SK-N-SH (cell line): Measurements from ENCODE around the gene AZIN2. TPM values are rescaled to one million over a fixed set of nuclear protein-coding genes. Genes with fewer than 3 reads are reported as not detected.
A peak's percentile ranks its signal among the peaks of the same experiment; 100 is the strongest.

Experiments used
- CTCF ChIA-PET: fragments of 300-600, 350-600 bp; formaldehyde crosslinking; extraction: SDS; loops from one replicate; lab custom pipeline; 2021; lab: Yijun Ruan, JAX
- POLR2A ChIA-PET: fragments of 350-600 bp; sonication (Branson Sonifier 250); formaldehyde crosslinking; extraction: SDS; loops from one replicate; lab custom pipeline; 2020; ENCODE audit warnings: antibody characterized with exemption, inconsistent platforms; lab: Yijun Ruan, JAX
- DNase-seq: peaks from one replicate; pipeline ENCODE4 v3.0.0; 2012
- H2AFZ ChIP-seq: fragments of 200-600 bp; sonication (generic); 2 replicates; pipeline ENCODE4 v1.8.1; 2016; ENCODE audit warnings: antibody characterized with exemption, mild to moderate bottlenecking, low read depth
- H3F3A ChIP-seq: fragments of 200-600 bp; sonication (generic); replicated peaks from 2 replicates; pipeline ENCODE3; 2016; ENCODE audit warnings: antibody characterized with exemption, mild to moderate bottlenecking; ENCODE audit not compliant: insufficient read depth
- H3K27ac ChIP-seq, 2 experiments: fragments of 200-500 bp in 1 of 2; fragments of 200-600 bp in 1 of 2; sonication (Bioruptor generic) in 1 of 2; sonication (generic), shearing (Covaris generic) in 1 of 2; 2 replicates each; pipeline versions ENCODE4 v1.5.1 to v1.6.1; 2014 to 2016; ENCODE audit warnings: low read depth in 2 of 2, inconsistent platforms in 1 of 2, low read length in 1 of 2, mild to moderate bottlenecking in 1 of 2, mixed read lengths in 1 of 2
- H3K27me3 ChIP-seq: fragments of 200-600 bp; sonication (generic), shearing (Covaris generic); 2 replicates; pipeline ENCODE4 v1.6.1; 2016; ENCODE audit warnings: mixed run types; ENCODE audit not compliant: insufficient read depth
- H3K36me3 ChIP-seq, 2 experiments: fragments of 200-500 bp in 1 of 2; fragments of 200-600 bp in 1 of 2; sonication (Bioruptor generic) in 1 of 2; sonication (generic) in 1 of 2; replicated peaks in 1 of 2; 2 replicates each; pipeline versions ENCODE3 to v1.5.1; 2014 to 2016; ENCODE audit warnings: low read length in 1 of 2, mild to moderate bottlenecking in 1 of 2; ENCODE audit not compliant: insufficient read depth in 2 of 2, control insufficient read depth in 1 of 2
- H3K4me1 ChIP-seq, 2 experiments: fragments of 200-500 bp in 1 of 2; fragments of 200-600 bp in 1 of 2; sonication (Bioruptor generic) in 1 of 2; sonication (generic), shearing (Covaris generic) in 1 of 2; 2 replicates each; pipeline versions ENCODE4 v1.5.1 to v1.6.1; 2014 to 2016; ENCODE audit warnings: low read depth in 1 of 2, low read length in 1 of 2, mixed run types in 1 of 2; ENCODE audit not compliant: insufficient read depth in 2 of 2, control insufficient read depth in 1 of 2
- H3K4me2 ChIP-seq: fragments of 200-600 bp; sonication (generic), shearing (Covaris generic); 2 replicates; pipeline ENCODE4 v1.6.1; 2017; ENCODE audit warnings: mixed run types
- H3K4me3 ChIP-seq, 2 experiments: fragments of 200-500 bp in 1 of 2; fragments of 200-600 bp in 1 of 2; sonication (Bioruptor generic) in 1 of 2; sonication (generic), shearing (Covaris generic) in 1 of 2; 2 replicates each; pipeline versions ENCODE4 v1.5.1 to v1.8.1; 2014 to 2016; ENCODE audit warnings: low read depth in 2 of 2, inconsistent platforms in 1 of 2, low read length in 1 of 2, mild to moderate bottlenecking in 1 of 2, mixed read lengths in 1 of 2, moderate library complexity in 1 of 2
- H3K79me2 ChIP-seq: fragments of 200-600 bp; sonication (generic); 2 replicates; pipeline ENCODE4 v1.8.1; 2017; ENCODE audit warnings: mild to moderate bottlenecking; ENCODE audit not compliant: insufficient read depth
- H3K9ac ChIP-seq: fragments of 200-600 bp; sonication (generic); 2 replicates; pipeline ENCODE4 v1.6.1; 2017; ENCODE audit warnings: mixed run types
- H3K9me2 ChIP-seq: fragments of 200-600 bp; sonication (generic); 2 replicates; pipeline ENCODE4 v1.6.1; 2017; ENCODE audit warnings: mixed run types
- H3K9me3 ChIP-seq: fragments of 200-600 bp; sonication (generic); 2 replicates; pipeline ENCODE4 v1.6.1; 2017; ENCODE audit warnings: mixed run types, mild to moderate bottlenecking, moderate library complexity
- H4K20me1 ChIP-seq: fragments of 200-600 bp; sonication (generic); 2 replicates; pipeline ENCODE4 v1.6.1; 2017; ENCODE audit warnings: mild to moderate bottlenecking, mixed run types; ENCODE audit not compliant: insufficient read depth
- ELF1 ChIP-seq: IDR thresholded peaks from 2 replicates; pipeline ENCODE4 v1.4.0; 2012
- EZH2phosphoT487 ChIP-seq: fragments of 200-600 bp; sonication (generic); IDR thresholded peaks from 2 replicates; pipeline ENCODE4 v1.6.1; 2017; ENCODE audit warnings: low read depth, mixed run types, mild to moderate bottlenecking, antibody characterized with exemption, moderate library complexity, borderline replicate concordance
- FOXJ3 ChIP-seq: sonication (generic); formaldehyde crosslinking; IDR thresholded peaks from 2 replicates; pipeline ENCODE4 v1.5.1; 2020; ENCODE audit warnings: mild to moderate bottlenecking, missing genetic modification reagents
- GABPA ChIP-seq: IDR thresholded peaks from 2 replicates; pipeline ENCODE4 v1.4.0; 2012; ENCODE audit warnings: low read depth, mild to moderate bottlenecking
- MXI1 ChIP-seq: IDR thresholded peaks from 2 replicates; pipeline ENCODE4 v1.6.1; 2012; ENCODE audit warnings: mild to moderate bottlenecking, low read depth, low read length, improper control_type of control experiment
- NRF1 ChIP-seq: IDR thresholded peaks from 2 replicates; pipeline ENCODE4 v1.6.1; 2012; ENCODE audit warnings: low read depth, mild to moderate bottlenecking, low read length
- RXRA ChIP-seq: IDR thresholded peaks from 2 replicates; pipeline ENCODE4 v1.4.0; 2012; ENCODE audit warnings: low read depth, mild to moderate bottlenecking, borderline replicate concordance
- SIN3A ChIP-seq: IDR thresholded peaks from 2 replicates; pipeline ENCODE4 v1.6.1; 2012; ENCODE audit warnings: low read depth, mild to moderate bottlenecking, low read length, moderate library complexity, borderline replicate concordance
- SMC3 ChIP-seq: IDR thresholded peaks from 2 replicates; pipeline ENCODE4 v1.6.1; 2012; ENCODE audit warnings: low read depth, low read length, improper control_type of control experiment
- WGBS: methylation state at CpG from one replicate; pipeline ENCODE4 v1.1.6; 2017; ENCODE audit warnings: low lambda C conversion rate; 5-methylcytosine and 5-hydroxymethylcytosine counted together
- polyA plus RNA-seq, 3 experiments: library from polyadenylated mRNA; depleted of rRNA; stranded (reverse); fragments of >200 nt; gene quantifications; 2 replicates each; pipeline ENCODE4 v1.2.3, GENCODE V29; 2012
- TF ChIP-seq, protein P1 (sequence below): fragments of 150-350 bp; IDR thresholded peaks from 2 replicates; pipeline ENCODE4 v1.6.1; 2016; ENCODE audit warnings: mild to moderate bottlenecking, low read depth, low read length
- TF ChIP-seq, protein P2 (sequence below): IDR thresholded peaks from 2 replicates; pipeline ENCODE4 v1.4.0; 2012; ENCODE audit warnings: low read depth, borderline replicate concordance
- TF ChIP-seq, protein P3 (sequence below): fragments of 200-600 bp; sonication (generic); IDR thresholded peaks from 2 replicates; pipeline ENCODE4 v1.6.1; 2017; ENCODE audit warnings: antibody characterized with exemption, mild to moderate bottlenecking, moderate library complexity
- TF ChIP-seq, protein P4 (sequence below): IDR thresholded peaks from 2 replicates; pipeline ENCODE4; 2012

The AZIN2 gene
- polyA plus RNA-seq, 1 of the 3 experiments (the other 2 are of a cell fraction), result 17.8 TPM

DNA sequence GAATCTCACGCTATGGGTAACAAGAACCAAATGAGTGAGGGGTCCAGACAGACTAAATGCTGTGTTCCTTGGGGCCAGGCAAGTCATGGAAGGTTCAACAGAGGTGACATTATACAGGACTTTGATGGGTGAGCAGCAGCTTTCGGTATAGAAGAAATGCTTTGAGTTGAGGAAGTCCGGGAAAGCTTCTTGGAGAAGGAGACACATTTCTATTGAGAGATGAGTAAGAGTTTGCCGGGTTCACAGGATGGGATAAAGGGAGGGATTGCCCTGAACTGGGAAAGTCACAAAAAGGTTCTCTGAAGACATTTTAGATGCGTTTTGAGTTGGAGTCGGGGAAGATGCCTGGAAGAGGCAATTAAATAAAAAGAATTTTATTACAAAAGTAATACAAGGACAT, 580 bp upstream of the AZIN2 start (continued):
- TF ChIP-seq, protein P1, sequence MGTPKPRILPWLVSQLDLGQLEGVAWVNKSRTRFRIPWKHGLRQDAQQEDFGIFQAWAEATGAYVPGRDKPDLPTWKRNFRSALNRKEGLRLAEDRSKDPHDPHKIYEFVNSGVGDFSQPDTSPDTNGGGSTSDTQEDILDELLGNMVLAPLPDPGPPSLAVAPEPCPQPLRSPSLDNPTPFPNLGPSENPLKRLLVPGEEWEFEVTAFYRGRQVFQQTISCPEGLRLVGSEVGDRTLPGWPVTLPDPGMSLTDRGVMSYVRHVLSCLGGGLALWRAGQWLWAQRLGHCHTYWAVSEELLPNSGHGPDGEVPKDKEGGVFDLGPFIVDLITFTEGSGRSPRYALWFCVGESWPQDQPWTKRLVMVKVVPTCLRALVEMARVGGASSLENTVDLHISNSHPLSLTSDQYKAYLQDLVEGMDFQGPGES, result no peak
- TF ChIP-seq SMC3, result no peak
- TF ChIP-seq MXI1, result no peak
- TF ChIP-seq, protein P2, sequence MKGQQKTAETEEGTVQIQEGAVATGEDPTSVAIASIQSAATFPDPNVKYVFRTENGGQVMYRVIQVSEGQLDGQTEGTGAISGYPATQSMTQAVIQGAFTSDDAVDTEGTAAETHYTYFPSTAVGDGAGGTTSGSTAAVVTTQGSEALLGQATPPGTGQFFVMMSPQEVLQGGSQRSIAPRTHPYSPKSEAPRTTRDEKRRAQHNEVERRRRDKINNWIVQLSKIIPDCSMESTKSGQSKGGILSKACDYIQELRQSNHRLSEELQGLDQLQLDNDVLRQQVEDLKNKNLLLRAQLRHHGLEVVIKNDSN, result no peak
- TF ChIP-seq GABPA, result no peak
- no peak for TF ChIP-seq RXRA
- no peak for TF ChIP-seq SIN3A
- no peak for TF ChIP-seq EZH2phosphoT487

DNA sequence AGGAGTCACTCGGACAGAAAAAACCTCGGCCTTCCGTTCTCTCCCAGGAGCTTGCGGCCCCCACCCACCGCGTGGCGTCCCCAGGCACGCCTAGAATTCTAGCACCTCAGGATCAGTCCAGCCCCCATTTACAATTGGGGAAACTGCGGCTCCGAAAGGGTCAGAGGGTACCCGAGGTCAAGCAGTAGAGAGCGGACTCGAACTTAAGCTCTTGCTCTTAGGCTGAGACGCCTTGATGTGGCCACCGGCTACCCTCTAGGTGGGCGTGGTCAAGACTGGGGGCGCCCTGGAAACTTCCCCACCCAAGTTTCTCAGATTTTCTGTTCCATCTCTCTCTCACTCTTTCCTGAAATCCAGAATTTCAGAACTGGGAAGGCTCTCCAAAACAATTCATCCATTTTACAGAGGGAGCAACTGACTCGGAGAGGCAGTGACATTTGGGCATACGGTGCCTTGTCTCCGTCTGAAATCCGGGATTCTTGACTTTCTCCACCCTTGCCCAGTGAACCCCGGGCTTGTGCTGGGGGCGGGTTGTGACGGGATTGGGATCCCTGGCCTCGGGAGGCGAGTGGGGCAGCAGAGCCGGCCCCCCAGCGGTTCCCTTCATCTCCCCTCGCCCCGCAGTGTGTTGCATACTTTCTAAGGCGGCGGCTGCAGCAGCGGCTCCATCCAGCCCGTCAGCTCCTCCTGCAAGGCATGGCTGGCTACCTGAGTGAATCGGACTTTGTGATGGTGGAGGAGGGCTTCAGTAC, 777 bp downstream of the AZIN2 start:
- Histone ChIP-seq H3K27me3 (no peaks in the 10 kb centered on the region), H3K9ac (peak overlapping the region; percentile 71), H3K27ac (no peak overlapping the region), H3K4me3 (peak overlapping the region; percentile 73 to 75), H3K9me2 (no peaks in the 10 kb centered on the region), H3K36me3 (no peaks in the 10 kb centered on the region), H3F3A (no peaks in the 10 kb centered on the region), H3K4me1 (peaks cover 9 to 19% of the 10 kb centered on the region in 2 experiments; a peak in 2 of 4 replicates), H2AFZ (peak overlapping the region; percentile 87), H3K79me2 (no peaks in the 10 kb centered on the region), H3K4me2 (peak overlapping the region; percentile 99), H3K9me3 (no peaks in the 10 kb centered on the region), H4K20me1 (no peaks in the 10 kb centered on the region)
- ChIA-PET CTCF (interaction anchor here (0.6 to 12.5 kb wide), 7 partner anchors 13 to 374 kb away, joined by 3 to 86 read pairs (median 18); no protein-coding TSS in a partner anchor), POLR2A (interaction anchor here (0.5 to 0.6 kb wide), 2 partner anchors 36 to 194 kb away, joined by 3 read pairs; no protein-coding TSS in a partner anchor)
- no peak for DNase-seq
- 18% methylated on average over 20 of the region's 35 CpGs for WGBS
- no peak for TF ChIP-seq ELF1

DNA sequence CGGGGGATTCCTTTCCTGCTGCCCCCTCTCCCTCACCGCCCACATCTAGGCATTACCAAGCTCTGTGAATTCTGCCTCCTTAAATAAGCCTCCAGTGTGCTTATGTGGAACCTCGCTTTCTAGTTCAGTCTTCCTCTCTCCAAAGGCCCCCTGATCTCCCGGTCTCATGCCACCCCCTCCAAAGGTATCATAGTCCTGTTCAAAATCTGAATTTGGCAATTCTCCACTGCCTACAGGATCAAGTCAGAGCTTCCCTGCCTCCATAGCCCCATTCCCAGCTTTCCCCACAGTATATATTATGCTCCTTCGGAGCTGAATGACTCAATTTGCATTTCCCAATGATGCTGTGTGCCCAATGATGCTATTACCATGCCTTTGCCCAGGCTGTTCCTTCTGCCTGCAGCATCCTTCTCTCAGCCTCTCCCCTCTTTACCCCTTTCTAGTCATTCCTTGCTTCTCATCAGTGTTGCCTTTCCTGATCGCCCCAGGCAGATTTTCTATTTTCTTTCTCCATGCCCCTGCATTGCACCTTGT, 1.7 kb downstream of the AZIN2 start:
- POLR2A ChIA-PET, result interaction anchor here (0.5 kb wide), 1 partner anchor 195 kb away, joined by 3 read pairs; no protein-coding TSS in a partner anchor

More for the DNA sequence above, 1.7 kb downstream of the AZIN2 start:
- TF ChIP-seq RXRA (no peak), NRF1 (no peak), FOXJ3 (CRISPR knock-in tag) (no peak), ELF1 (no peak)
- TF ChIP-seq, protein P2, result no peak
- TF ChIP-seq, protein P3, sequence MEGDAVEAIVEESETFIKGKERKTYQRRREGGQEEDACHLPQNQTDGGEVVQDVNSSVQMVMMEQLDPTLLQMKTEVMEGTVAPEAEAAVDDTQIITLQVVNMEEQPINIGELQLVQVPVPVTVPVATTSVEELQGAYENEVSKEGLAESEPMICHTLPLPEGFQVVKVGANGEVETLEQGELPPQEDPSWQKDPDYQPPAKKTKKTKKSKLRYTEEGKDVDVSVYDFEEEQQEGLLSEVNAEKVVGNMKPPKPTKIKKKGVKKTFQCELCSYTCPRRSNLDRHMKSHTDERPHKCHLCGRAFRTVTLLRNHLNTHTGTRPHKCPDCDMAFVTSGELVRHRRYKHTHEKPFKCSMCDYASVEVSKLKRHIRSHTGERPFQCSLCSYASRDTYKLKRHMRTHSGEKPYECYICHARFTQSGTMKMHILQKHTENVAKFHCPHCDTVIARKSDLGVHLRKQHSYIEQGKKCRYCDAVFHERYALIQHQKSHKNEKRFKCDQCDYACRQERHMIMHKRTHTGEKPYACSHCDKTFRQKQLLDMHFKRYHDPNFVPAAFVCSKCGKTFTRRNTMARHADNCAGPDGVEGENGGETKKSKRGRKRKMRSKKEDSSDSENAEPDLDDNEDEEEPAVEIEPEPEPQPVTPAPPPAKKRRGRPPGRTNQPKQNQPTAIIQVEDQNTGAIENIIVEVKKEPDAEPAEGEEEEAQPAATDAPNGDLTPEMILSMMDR, result no peak
- TF ChIP-seq, protein P4, sequence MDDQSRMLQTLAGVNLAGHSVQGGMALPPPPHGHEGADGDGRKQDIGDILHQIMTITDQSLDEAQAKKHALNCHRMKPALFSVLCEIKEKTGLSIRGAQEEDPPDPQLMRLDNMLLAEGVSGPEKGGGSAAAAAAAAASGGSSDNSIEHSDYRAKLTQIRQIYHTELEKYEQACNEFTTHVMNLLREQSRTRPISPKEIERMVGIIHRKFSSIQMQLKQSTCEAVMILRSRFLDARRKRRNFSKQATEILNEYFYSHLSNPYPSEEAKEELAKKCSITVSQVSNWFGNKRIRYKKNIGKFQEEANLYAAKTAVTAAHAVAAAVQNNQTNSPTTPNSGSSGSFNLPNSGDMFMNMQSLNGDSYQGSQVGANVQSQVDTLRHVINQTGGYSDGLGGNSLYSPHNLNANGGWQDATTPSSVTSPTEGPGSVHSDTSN, result no peak
- TF ChIP-seq, all 33 proteins: peak for 0
- Histone ChIP-seq H3K27me3 (no peaks in the 10 kb centered on the region), H3K4me1 (peaks cover 9 to 19% of the 10 kb centered on the region in 2 experiments; a peak in 2 of 4 replicates), H3K27ac (no peak overlapping the region), H3K4me3 (no peak overlapping the region; a peak in 1 of 4 replicates), H3F3A (no peaks in the 10 kb centered on the region), H3K9ac (no peak overlapping the region), H3K4me2 (peak overlapping the region; percentile 99), H2AFZ (no peak overlapping the region), H3K79me2 (no peaks in the 10 kb centered on the region), H3K9me2 (no peaks in the 10 kb centered on the region), H3K9me3 (no peaks in the 10 kb centered on the region), H4K20me1 (no peaks in the 10 kb centered on the region), H3K36me3 (no peaks in the 10 kb centered on the region)
- CTCF ChIA-PET, result interaction anchor here (0.7 to 12.5 kb wide), 7 partner anchors 12 to 206 kb away, joined by 3 to 86 read pairs (median 18); no protein-coding TSS in a partner anchor
- 96% methylated on average over 6 of the region's 6 CpGs for WGBS
- DNase-seq, result no peak
